ENCODE data around the gene PLCB3.

PLCB3 gene

GRCh38 chr11:64246871-64247728 is 4.2 kb upstream of the PLCB3 start, which contains the start of gene PPP1R14B:
PPP1R14B (minus strand) TSS chr11:64246943; CDS start chr11:64246673, 270 bp downstream.
- peak within 1 kb of the TSS; percentile 80 for H3K4me3 ChIP-seq (ENCODE audit: low read length)
- DNase-seq (ENCODE audit: low read depth, low spot score) = peak; percentile 69

- DNase-seq (ENCODE audit: low read depth, low spot score) = no peak
These were observed 3.4 kb upstream of the PLCB3 start for GRCh38 chr11:64247729-64248531.

GRCh38 chr11:64248578-64248977 is 2.8 kb upstream of the PLCB3 start:
- no peak overlapping the region for H3K4me3 ChIP-seq (ENCODE audit: low read length)
- no peak for DNase-seq (ENCODE audit: low read depth, low spot score)

More at GRCh38 chr11:64247729-64248531, 3.4 kb upstream of the PLCB3 start:
- H3K4me3 ChIP-seq (ENCODE audit: low read length) = no peak overlapping the region

- no peak overlapping the region for H3K4me3 ChIP-seq (ENCODE audit: low read length)
- no peak for DNase-seq (ENCODE audit: low read depth, low spot score)
These were observed 2.3 kb upstream of the PLCB3 start for GRCh38 chr11:64249038-64249437.

GRCh38 chr11:64249563-64250414 is 1.5 kb upstream of the PLCB3 start:
- no peak for DNase-seq (ENCODE audit: low read depth, low spot score)
- no peak overlapping the region for H3K4me3 ChIP-seq (ENCODE audit: low read length)

- peak overlapping the region; percentile 60 for H3K4me3 ChIP-seq (ENCODE audit: low read length)
- no peak for DNase-seq (ENCODE audit: low read depth, low spot score)
These were observed 815 bp upstream of the PLCB3 start for GRCh38 chr11:64250415-64251015.

- H3K4me3 ChIP-seq (ENCODE audit: low read length) = peak overlapping the region; percentile 59
- DNase-seq (ENCODE audit: low read depth, low spot score) = no peak
These were observed 348 bp downstream of the PLCB3 start for GRCh38 chr11:64251753-64252002.

GRCh38 chr11:64252003-64252872 is 908 bp downstream of the PLCB3 start:
- no peak for DNase-seq (ENCODE audit: low read depth, low spot score)

GRCh38 chr11:64253043-64253442 is 1.7 kb downstream of the PLCB3 start:
- no peak overlapping the region for H3K4me3 ChIP-seq (ENCODE audit: low read length)
- no peak for DNase-seq (ENCODE audit: low read depth, low spot score)

More at GRCh38 chr11:64252003-64252872, 908 bp downstream of the PLCB3 start:
- H3K4me3 ChIP-seq (ENCODE audit: low read length) = peak overlapping the region; percentile 59

- no peak overlapping the region for H3K4me3 ChIP-seq (ENCODE audit: low read length)
- DNase-seq (ENCODE audit: low read depth, low spot score) = no peak
These were observed 2.2 kb downstream of the PLCB3 start for GRCh38 chr11:64253481-64253880.

GRCh38 chr11:64254326-64254725 is 3.0 kb downstream of the PLCB3 start:
- no peak for DNase-seq (ENCODE audit: low read depth, low spot score)
- no peak overlapping the region for H3K4me3 ChIP-seq (ENCODE audit: low read length)

- no peak overlapping the region for H3K4me3 ChIP-seq (ENCODE audit: low read length)
- DNase-seq (ENCODE audit: low read depth, low spot score) = no peak
These were observed 4.1 kb downstream of the PLCB3 start for GRCh38 chr11:64255135-64256128.

GRCh38 chr11:64256300-64256699 is 5.0 kb downstream of the PLCB3 start:
- no peak overlapping the region for H3K4me3 ChIP-seq (ENCODE audit: low read length)
- DNase-seq (ENCODE audit: low read depth, low spot score) = no peak

- no peak for DNase-seq (ENCODE audit: low read depth, low spot score)
- no peak overlapping the region for H3K4me3 ChIP-seq (ENCODE audit: low read length)
These were observed 7.0 kb downstream of the PLCB3 start for GRCh38 chr11:64258356-64258755.

GRCh38 chr11:64258946-64259532 is 7.7 kb downstream of the PLCB3 start:
- no peak overlapping the region for H3K4me3 ChIP-seq (ENCODE audit: low read length)

GRCh38 chr11:64259533-64260067 is 8.3 kb downstream of the PLCB3 start:
- H3K4me3 ChIP-seq (ENCODE audit: low read length) = no peak overlapping the region
- DNase-seq (ENCODE audit: low read depth, low spot score) = no peak

More at GRCh38 chr11:64258946-64259532, 7.7 kb downstream of the PLCB3 start:
- no peak for DNase-seq (ENCODE audit: low read depth, low spot score)
